ENCODE data around the gene WNT11.

Gene WNT11

DNA sequence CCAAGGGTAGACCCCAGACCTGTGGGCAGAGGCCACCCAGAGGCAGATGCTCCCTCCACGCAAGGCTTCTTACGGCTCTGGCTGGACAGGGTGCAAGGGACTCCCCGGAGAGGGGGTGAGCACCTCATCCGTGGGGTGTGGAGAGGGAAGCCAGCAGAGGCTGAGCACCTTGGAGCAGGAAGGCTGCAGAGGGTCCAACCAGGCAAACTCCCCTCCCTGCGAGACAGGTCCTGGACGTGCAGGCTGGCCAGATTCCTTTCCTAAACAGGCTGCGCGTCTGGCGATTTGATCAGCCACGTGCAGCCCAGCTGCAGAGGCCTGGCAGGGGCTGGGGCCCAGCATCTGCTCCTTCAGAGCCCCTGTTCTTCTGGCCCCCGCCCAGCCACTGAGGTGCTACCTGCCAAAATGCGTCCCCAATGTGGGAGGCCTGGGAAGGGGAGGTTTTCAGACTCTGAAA is 49.3 kb downstream of the WNT11 start:
- H3K27ac ChIP-seq, result no peak overlapping the region
- DNase-seq (ENCODE audit: low spot score), result no peak
- POLR2A ChIA-PET (ENCODE audit: low non-redundant PET), result no interaction called here
- CTCF ChIA-PET, result interaction anchor here (0.6 kb wide), 1 partner anchor 1404 kb away, joined by 3 read pairs; no protein-coding TSS in a partner anchor
- TF ChIP-seq, protein P1, sequence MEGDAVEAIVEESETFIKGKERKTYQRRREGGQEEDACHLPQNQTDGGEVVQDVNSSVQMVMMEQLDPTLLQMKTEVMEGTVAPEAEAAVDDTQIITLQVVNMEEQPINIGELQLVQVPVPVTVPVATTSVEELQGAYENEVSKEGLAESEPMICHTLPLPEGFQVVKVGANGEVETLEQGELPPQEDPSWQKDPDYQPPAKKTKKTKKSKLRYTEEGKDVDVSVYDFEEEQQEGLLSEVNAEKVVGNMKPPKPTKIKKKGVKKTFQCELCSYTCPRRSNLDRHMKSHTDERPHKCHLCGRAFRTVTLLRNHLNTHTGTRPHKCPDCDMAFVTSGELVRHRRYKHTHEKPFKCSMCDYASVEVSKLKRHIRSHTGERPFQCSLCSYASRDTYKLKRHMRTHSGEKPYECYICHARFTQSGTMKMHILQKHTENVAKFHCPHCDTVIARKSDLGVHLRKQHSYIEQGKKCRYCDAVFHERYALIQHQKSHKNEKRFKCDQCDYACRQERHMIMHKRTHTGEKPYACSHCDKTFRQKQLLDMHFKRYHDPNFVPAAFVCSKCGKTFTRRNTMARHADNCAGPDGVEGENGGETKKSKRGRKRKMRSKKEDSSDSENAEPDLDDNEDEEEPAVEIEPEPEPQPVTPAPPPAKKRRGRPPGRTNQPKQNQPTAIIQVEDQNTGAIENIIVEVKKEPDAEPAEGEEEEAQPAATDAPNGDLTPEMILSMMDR (conservative IDR thresholded peaks at IDR 0.05; ENCODE audit: low read depth), result no peak

- TF ChIP-seq, protein P1 (conservative IDR thresholded peaks at IDR 0.05; ENCODE audit: low read depth), result no peak
- CTCF ChIA-PET, result interaction anchor here (0.6 kb wide), 3 partner anchors 24 to 1090 kb away, joined by 3 to 4 read pairs (median 3); no protein-coding TSS in a partner anchor
- POLR2A ChIA-PET (ENCODE audit: low non-redundant PET), result no interaction called here
- no peak for DNase-seq (ENCODE audit: low spot score)
- H3K27ac ChIP-seq, result no peak overlapping the region
These were observed 50.6 kb downstream of the WNT11 start for GRCh38 chr11:76155500-76156227.

DNA sequence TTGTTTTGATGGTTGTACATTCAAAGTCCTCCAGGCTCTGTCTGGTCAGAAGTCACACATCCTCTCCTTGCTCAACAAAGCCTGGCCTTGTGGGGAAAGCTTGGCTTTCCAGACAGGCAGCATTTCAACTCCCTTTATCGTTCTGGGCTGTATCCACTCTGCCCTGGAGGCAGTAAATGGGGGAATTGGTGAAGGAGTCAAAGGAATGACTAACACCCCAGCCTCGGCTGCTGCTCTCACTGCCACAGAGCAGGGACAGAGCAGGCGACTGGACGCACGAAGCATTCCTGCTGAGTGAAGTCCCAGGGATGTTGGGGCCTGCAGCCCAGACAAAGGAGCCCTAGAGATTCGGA is 52.8 kb downstream of the WNT11 start:
- CTCF ChIA-PET, result interaction anchor here (0.7 kb wide), 2 partner anchors 54 to 309 kb away, joined by 3 read pairs; no protein-coding TSS in a partner anchor

GRCh38 chr11:76152741-76153570 is 53.3 kb downstream of the WNT11 start:
- TF ChIP-seq, protein P1 (conservative IDR thresholded peaks at IDR 0.05; ENCODE audit: low read depth), result no peak
- no peak for DNase-seq (ENCODE audit: low spot score)
- CTCF ChIA-PET, result interaction anchor here (0.6 to 1.6 kb wide), 19 partner anchors 9 to 380 kb away, joined by 3 to 21 read pairs (median 3); no protein-coding TSS in a partner anchor
- POLR2A ChIA-PET (ENCODE audit: low non-redundant PET), result no interaction called here
- H3K27ac ChIP-seq, result no peak overlapping the region

More for the DNA sequence above, 52.8 kb downstream of the WNT11 start:
- TF ChIP-seq, protein P1 (conservative IDR thresholded peaks at IDR 0.05; ENCODE audit: low read depth), result no peak
- POLR2A ChIA-PET (ENCODE audit: low non-redundant PET), result no interaction called here
- no peak for DNase-seq (ENCODE audit: low spot score)
- H3K27ac ChIP-seq, result no peak overlapping the region

- ChIA-PET POLR2A (ENCODE audit: low non-redundant PET) (no interaction called here), CTCF (interaction anchor here (0.5 to 1.6 kb wide), 30 partner anchors 10 to 1831 kb away, joined by 3 to 21 read pairs (median 3); no protein-coding TSS in a partner anchor)
- TF ChIP-seq, protein P1 (conservative IDR thresholded peaks at IDR 0.05; ENCODE audit: low read depth), result peak; percentile 89
- no peak overlapping the region for H3K27ac ChIP-seq
- DNase-seq (ENCODE audit: low spot score), result peak; percentile 83
These were observed 54.1 kb downstream of the WNT11 start for GRCh38 chr11:76152086-76152681.

- ChIA-PET CTCF (interaction anchor here (0.5 to 1.6 kb wide), 21 partner anchors 9 to 1830 kb away, joined by 3 to 21 read pairs (median 3); no protein-coding TSS in a partner anchor), POLR2A (ENCODE audit: low non-redundant PET) (no interaction called here)
- TF ChIP-seq, protein P1 (conservative IDR thresholded peaks at IDR 0.05; ENCODE audit: low read depth), result no peak
- no peak for DNase-seq (ENCODE audit: low spot score)
- H3K27ac ChIP-seq, result no peak overlapping the region
These were observed 54.7 kb downstream of the WNT11 start for GRCh38 chr11:76151556-76152085.
